ENCODE measurements around the gene WDR41. TPM values are rescaled to one million over a fixed set of nuclear protein-coding genes. Genes with fewer than 3 reads are reported as not detected.

WDR41 gene
- total RNA-seq, 1 donor from 2014 or later = 35.6 TPM

DNA sequence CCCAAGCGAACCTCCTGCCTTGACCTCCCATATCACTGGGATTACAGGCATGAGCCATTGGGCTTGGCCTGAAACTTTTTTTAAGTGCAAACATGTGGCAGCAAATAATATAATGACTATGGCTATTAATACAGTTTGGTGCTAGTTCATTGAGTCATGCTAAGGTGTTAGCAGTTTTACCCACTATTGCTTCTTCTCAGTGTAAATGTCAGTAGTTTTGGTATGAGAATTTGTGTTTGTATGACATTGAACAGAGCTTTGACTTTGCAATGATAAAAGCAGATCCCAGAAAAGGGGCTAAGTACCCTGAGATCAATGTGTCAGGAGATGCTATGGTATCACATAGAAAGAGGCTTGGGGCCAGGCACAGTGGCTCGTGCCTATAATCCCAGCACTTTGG lies 67.2 kb downstream of the WDR41 start:
- no peak overlapping the region for H3K27ac ChIP-seq
- no peak for DNase-seq

DNA sequence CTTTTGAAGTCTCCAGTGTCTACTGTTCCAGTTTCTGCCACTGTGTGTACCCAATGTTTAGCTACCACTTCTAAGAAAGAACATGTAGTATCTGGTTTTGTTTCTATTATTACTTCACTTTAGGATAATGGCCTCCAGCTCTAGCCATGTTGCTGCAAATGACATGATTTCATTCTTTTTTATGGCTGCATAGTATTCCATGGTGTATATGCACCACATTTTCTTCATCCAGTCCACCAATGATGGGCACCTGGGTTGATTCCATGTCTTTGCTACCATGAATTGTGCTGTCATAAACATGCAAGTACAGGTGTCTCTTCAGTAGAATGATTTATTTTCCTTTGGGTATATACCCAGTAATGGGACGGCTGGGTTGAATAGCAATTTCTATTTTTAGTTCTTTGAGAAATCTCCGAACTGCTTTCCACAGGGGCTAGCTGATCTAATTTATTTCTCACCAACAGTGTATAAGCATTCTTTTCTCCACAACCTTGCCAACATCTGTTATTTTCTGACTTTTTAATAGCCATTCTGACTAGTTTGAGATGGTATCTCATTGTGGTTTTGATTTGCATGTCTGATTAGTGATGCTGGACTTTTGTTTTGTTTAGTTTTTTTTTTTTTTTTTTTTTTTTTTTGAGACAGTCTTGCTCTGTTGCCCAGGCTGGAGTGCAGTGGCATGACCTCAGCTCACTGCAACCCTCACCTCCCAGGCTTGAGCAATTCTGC lies 68.9 kb downstream of the WDR41 start:
- Histone ChIP-seq H3K36me3 (no peaks in the 10 kb centered on the region), H3K4me3 (no peak overlapping the region), H3K9me3 (no peaks in the 10 kb centered on the region), H3K27ac (no peak overlapping the region), H3K4me1 (peaks cover 12% of the 10 kb centered on the region), H3K27me3 (ENCODE audit: low read depth) (no peaks in the 10 kb centered on the region)
- intact Hi-C loops (cut with DNase I) = no loop called here
- DNase-seq = no peak
- ATAC-seq = no peak
- TF ChIP-seq, protein P1, sequence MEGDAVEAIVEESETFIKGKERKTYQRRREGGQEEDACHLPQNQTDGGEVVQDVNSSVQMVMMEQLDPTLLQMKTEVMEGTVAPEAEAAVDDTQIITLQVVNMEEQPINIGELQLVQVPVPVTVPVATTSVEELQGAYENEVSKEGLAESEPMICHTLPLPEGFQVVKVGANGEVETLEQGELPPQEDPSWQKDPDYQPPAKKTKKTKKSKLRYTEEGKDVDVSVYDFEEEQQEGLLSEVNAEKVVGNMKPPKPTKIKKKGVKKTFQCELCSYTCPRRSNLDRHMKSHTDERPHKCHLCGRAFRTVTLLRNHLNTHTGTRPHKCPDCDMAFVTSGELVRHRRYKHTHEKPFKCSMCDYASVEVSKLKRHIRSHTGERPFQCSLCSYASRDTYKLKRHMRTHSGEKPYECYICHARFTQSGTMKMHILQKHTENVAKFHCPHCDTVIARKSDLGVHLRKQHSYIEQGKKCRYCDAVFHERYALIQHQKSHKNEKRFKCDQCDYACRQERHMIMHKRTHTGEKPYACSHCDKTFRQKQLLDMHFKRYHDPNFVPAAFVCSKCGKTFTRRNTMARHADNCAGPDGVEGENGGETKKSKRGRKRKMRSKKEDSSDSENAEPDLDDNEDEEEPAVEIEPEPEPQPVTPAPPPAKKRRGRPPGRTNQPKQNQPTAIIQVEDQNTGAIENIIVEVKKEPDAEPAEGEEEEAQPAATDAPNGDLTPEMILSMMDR (IDR thresholded peaks at IDR 0.05) = no peak

More for the DNA sequence above, 67.2 kb downstream of the WDR41 start:
- no peaks in the 10 kb centered on the region for H3K27me3 ChIP-seq (ENCODE audit: low read depth)
- intact Hi-C loops (cut with DNase I) = no loop called here
- TF ChIP-seq, protein P1 (IDR thresholded peaks at IDR 0.05) = no peak
- peaks cover 2% of the 10 kb centered on the region for H3K36me3 ChIP-seq
- no peak for ATAC-seq
- H3K4me1 ChIP-seq = peaks cover 5% of the 10 kb centered on the region
- no peaks in the 10 kb centered on the region for H3K9me3 ChIP-seq
- no peak overlapping the region for H3K4me3 ChIP-seq

DNA sequence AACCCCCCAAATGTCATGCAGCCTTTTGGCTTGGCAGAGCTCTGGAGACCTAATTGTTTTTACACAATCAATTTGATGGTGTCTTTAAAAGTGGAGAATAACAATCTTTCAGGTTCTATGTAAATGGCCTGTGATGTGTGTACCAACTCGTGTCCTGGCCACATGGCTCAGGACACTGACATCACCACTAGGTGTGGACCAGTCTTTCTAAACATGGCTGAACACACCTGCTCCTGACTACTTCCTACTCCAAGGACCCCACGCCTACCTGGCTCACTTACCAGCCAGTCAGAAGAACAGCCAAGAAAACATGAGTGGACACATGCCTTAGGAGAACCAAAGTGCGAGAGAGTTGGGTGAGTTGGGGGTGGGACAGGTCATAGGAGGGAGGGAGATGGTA lies 71.2 kb downstream of the WDR41 start:
- H3K36me3 ChIP-seq = no peaks in the 10 kb centered on the region
- ATAC-seq = no peak
- no peak overlapping the region for H3K4me3 ChIP-seq

DNA sequence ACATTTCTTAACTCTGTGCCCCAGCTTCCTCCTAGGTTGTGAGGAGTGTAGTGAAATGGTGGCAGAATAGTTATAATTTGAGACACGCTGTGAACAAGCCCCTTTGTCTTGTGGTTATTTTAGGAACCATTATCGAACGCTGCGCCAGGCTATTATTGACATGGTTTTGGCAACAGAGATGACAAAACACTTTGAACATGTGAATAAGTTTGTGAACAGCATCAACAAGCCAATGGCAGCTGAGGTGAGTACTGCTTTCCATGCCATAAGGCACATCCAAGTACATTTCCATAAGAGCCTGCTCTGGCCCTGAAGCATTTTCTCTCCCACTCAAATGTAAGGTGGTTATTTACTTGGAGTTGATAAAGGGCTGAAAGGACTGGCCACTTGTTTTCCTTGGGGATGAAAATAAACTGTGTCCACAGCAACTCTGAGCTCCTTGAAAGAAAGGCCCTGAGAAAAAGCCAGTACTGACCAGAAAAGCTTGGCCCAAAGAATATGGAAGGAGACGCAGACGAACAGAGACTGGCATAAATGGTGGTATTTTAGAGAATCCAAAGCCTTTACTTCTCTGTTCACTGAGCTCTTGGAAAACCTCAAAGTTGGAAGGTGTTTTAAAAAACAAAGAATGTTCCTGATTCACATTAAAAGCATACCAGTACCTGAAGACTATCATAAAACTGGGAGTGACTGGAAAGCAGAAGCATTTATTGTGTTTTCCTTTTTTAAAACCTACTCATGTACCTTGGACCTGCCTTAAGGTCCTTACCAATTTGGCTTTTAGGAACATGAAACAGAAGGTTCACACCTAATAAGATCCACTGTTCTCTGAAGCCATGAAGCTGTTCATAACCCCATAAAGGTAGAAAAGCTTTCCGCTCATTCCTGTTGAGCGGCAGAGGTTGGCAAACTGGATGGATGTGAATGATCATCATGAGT lies 72.2 kb downstream of the WDR41 start:
- intact Hi-C loops (cut with DNase I) = no loop called here
- TF ChIP-seq, protein P1 (IDR thresholded peaks at IDR 0.05) = no peak
- ATAC-seq (peak; percentile 50 to 81), DNase-seq (no peak)
- Histone ChIP-seq H3K4me1 (peaks cover 8% of the 10 kb centered on the region), H3K9me3 (no peaks in the 10 kb centered on the region), H3K36me3 (no peaks in the 10 kb centered on the region), H3K27me3 (ENCODE audit: low read depth) (no peaks in the 10 kb centered on the region), H3K27ac (no peak overlapping the region), H3K4me3 (no peak overlapping the region)

More for the DNA sequence above, 71.2 kb downstream of the WDR41 start:
- peaks cover 8% of the 10 kb centered on the region for H3K4me1 ChIP-seq
- intact Hi-C loops (cut with DNase I) = no loop called here
- H3K27ac ChIP-seq = no peak overlapping the region
- TF ChIP-seq, protein P1 (IDR thresholded peaks at IDR 0.05) = no peak
- no peaks in the 10 kb centered on the region for H3K9me3 ChIP-seq
- no peaks in the 10 kb centered on the region for H3K27me3 ChIP-seq (ENCODE audit: low read depth)
- DNase-seq = no peak

DNA sequence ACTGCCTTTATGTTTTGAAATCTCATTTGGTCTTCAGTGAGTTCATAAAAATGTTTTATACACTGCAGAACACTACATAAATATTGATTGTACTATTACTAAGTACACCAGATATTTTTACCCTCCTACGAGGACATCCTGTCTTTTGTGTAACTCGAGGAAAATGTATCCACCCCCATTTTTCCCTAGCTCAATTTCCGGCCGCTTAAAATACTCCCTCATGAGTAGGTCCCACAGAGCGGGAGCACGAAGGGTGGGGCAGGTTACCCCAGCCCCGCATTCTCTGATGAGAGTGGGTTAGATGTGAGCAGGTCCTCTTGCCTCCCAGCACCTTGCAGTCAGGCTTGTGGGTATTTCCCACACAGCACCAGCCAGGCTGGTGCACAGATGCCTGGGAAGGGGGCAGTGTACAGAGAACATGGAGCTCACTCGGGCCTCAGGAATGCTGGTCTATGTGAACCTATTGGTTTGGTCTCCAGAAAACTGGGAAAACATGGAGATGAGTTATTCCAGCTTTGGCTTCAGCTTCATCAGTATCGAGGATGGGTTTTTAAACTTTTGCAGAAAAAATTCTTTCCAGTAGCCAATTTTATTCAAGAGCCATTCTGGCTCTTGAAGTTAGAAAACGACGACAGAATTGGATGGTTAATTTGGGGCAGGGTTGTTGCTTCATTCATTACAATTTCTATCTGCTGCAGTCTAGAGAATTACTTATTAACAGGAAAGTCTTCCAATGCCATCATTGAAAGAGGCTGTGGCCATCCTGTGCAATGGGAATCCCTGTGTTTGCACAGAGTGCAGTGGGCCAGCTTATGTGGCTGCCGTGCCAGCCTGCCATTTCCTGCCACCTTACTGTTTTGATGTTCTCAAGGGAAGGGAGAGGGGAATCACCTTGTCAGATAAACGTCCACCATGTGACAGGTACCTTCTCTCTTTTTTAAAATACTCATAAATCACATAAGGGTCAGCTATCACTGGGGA lies 73.2 kb downstream of the WDR41 start:
- TF ChIP-seq, protein P1 (IDR thresholded peaks at IDR 0.05) = no peak
- Histone ChIP-seq H3K27ac (no peak overlapping the region), H3K9me3 (no peaks in the 10 kb centered on the region), H3K4me1 (peaks cover 8% of the 10 kb centered on the region), H3K4me3 (no peak overlapping the region), H3K27me3 (ENCODE audit: low read depth) (no peaks in the 10 kb centered on the region), H3K36me3 (no peaks in the 10 kb centered on the region)
- intact Hi-C loops (cut with DNase I) = no loop called here
- DNase-seq (no peak), ATAC-seq (peak; percentile 29 to 40)
